NCI-H1092 treated with DMSO at 0.1 percent for 48 hours (cell line): ENCODE results near the gene CNDP1.

ENCODE experiments used
- DNase-seq: peaks from one replicate; lab custom pipeline; 2025; lab: John Stamatoyannopoulos, UW

The CNDP1 gene

GRCh38 chr18:74582642-74583041 lies 48.3 kb downstream of the CNDP1 start:
- no peak for DNase-seq

GRCh38 chr18:74587441-74587840 lies 53.1 kb downstream of the CNDP1 start:
- DNase-seq, result no peak

GRCh38 chr18:74589021-74589420 lies 54.7 kb downstream of the CNDP1 start:
- DNase-seq, result no peak

- DNase-seq, result no peak
Measured at GRCh38 chr18:74589811-74590210, 55.5 kb downstream of the CNDP1 start.

- no peak for DNase-seq
Measured at GRCh38 chr18:74590671-74591070, 56.4 kb downstream of the CNDP1 start.

GRCh38 chr18:74595431-74595830 lies 61.1 kb downstream of the CNDP1 start:
- DNase-seq, result no peak

GRCh38 chr18:74597034-74597661 lies 62.8 kb downstream of the CNDP1 start:
- DNase-seq, result peak; percentile 86

- DNase-seq, result peak; percentile 95
Measured at GRCh38 chr18:74597662-74598349, 63.5 kb downstream of the CNDP1 start, which contains the start of gene ZNF407. Gene ZNF407 (plus strand): TSS chr18:74597870. CDS start chr18:74631020, 33,150 bp downstream.

- peak; percentile 73 for DNase-seq
Measured at GRCh38 chr18:74598350-74599001, 64.2 kb downstream of the CNDP1 start.

- DNase-seq, result no peak
Measured at GRCh38 chr18:74604361-74604760, 70.1 kb downstream of the CNDP1 start.

GRCh38 chr18:74604774-74605173 lies 70.5 kb downstream of the CNDP1 start:
- no peak for DNase-seq

- no peak for DNase-seq
Measured at GRCh38 chr18:74608681-74609080, 74.4 kb downstream of the CNDP1 start.

GRCh38 chr18:74609535-74609934 lies 75.2 kb downstream of the CNDP1 start:
- DNase-seq, result no peak

GRCh38 chr18:74610051-74610615 lies 75.8 kb downstream of the CNDP1 start:
- DNase-seq, result no peak

- no peak for DNase-seq
Measured at GRCh38 chr18:74610860-74611259, 76.6 kb downstream of the CNDP1 start.

GRCh38 chr18:74611765-74612164 lies 77.5 kb downstream of the CNDP1 start:
- no peak for DNase-seq

GRCh38 chr18:74613381-74613780 lies 79.1 kb downstream of the CNDP1 start:
- peak; percentile 33 for DNase-seq

- DNase-seq, result no peak
Measured at GRCh38 chr18:74616494-74616893, 82.2 kb downstream of the CNDP1 start.

- DNase-seq, result no peak
Measured at GRCh38 chr18:74617486-74617885, 83.2 kb downstream of the CNDP1 start.

GRCh38 chr18:74622072-74622471 lies 87.8 kb downstream of the CNDP1 start:
- no peak for DNase-seq

- no peak for DNase-seq
Measured at GRCh38 chr18:74623047-74623816, 88.9 kb downstream of the CNDP1 start.

GRCh38 chr18:74624466-74624865 lies 90.2 kb downstream of the CNDP1 start:
- no peak for DNase-seq
